NB4 (cell line): Measurements from ENCODE around the gene MAGI2.

Experiments used
- DNase-seq: peaks from one replicate; pipeline ENCODE4 v3.0.0; 2010; ENCODE audit warnings: low read depth
- H3K4me3 ChIP-seq: one replicate; pipeline ENCODE4 v1.5.1; 2011; ENCODE audit warnings: mild to moderate bottlenecking, low read depth, low read length, moderate library complexity
- MYC ChIP-seq: IDR thresholded peaks from 2 replicates; pipeline ENCODE4 v1.6.1; 2011; ENCODE audit warnings: low read depth, low read length
- POLR2A ChIP-seq: IDR thresholded peaks from 2 replicates; pipeline ENCODE4 v1.6.1; 2011; ENCODE audit warnings: mild to moderate bottlenecking; ENCODE audit not compliant: insufficient read length; ENCODE audit errors: extremely low read depth
- TF ChIP-seq, protein P1 (sequence below): IDR thresholded peaks from 2 replicates; pipeline ENCODE4 v1.6.1; 2011; ENCODE audit warnings: low read depth, low read length
- TF ChIP-seq, protein P2 (sequence below): IDR thresholded peaks from one replicate; pipeline ENCODE4 v1.5.1; 2012; ENCODE audit warnings: low read depth, low read length

MAGI2 gene

DNA sequence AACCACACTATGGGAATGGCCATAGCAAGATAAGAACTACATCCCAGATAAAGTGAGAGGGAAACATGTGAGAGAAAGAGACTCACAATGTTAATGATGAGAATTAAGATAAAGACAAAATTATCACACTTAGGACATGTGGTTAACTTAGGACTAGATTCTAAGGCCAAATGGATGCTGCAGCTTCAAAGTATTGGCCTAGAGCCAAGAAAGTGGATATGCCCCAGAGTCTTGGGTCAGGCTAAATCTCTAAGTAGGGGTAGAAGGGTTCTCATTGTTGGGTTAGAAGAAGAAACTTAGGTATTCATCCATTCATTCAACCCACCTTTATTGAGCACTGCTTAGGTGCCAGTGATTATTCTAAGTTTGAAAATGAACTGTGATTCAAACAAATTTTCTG lies 836.9 kb downstream of the MAGI2 start:
- TF ChIP-seq, protein P1, sequence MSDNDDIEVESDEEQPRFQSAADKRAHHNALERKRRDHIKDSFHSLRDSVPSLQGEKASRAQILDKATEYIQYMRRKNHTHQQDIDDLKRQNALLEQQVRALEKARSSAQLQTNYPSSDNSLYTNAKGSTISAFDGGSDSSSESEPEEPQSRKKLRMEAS, result no peak
- TF ChIP-seq MYC (no peak), POLR2A (no peak)
- TF ChIP-seq, protein P2, sequence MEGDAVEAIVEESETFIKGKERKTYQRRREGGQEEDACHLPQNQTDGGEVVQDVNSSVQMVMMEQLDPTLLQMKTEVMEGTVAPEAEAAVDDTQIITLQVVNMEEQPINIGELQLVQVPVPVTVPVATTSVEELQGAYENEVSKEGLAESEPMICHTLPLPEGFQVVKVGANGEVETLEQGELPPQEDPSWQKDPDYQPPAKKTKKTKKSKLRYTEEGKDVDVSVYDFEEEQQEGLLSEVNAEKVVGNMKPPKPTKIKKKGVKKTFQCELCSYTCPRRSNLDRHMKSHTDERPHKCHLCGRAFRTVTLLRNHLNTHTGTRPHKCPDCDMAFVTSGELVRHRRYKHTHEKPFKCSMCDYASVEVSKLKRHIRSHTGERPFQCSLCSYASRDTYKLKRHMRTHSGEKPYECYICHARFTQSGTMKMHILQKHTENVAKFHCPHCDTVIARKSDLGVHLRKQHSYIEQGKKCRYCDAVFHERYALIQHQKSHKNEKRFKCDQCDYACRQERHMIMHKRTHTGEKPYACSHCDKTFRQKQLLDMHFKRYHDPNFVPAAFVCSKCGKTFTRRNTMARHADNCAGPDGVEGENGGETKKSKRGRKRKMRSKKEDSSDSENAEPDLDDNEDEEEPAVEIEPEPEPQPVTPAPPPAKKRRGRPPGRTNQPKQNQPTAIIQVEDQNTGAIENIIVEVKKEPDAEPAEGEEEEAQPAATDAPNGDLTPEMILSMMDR, result no peak
- no peak for DNase-seq
- H3K4me3 ChIP-seq, result no peak overlapping the region

DNA sequence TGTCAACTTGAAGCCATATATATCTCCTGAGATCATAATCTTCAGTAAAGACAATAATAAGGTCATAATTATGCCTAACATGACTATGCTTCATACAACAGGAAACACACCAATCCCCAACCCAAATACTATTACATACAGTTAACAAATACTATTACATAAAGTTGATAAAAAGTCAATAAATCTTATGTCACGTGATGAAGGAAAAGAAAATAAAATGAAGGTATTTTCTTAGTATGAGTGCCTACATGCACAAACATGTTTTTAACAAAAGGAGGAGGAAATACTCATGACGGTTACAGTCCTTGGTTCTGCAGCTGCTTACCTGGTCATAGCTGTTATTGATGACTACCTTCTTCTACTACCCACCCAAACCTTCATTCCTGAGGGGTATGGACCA lies 844.2 kb downstream of the MAGI2 start:
- no peak overlapping the region for H3K4me3 ChIP-seq
- DNase-seq, result no peak
- TF ChIP-seq MYC (no peak), POLR2A (no peak)
- TF ChIP-seq, protein P1, result no peak
- TF ChIP-seq, protein P2, result no peak

DNA sequence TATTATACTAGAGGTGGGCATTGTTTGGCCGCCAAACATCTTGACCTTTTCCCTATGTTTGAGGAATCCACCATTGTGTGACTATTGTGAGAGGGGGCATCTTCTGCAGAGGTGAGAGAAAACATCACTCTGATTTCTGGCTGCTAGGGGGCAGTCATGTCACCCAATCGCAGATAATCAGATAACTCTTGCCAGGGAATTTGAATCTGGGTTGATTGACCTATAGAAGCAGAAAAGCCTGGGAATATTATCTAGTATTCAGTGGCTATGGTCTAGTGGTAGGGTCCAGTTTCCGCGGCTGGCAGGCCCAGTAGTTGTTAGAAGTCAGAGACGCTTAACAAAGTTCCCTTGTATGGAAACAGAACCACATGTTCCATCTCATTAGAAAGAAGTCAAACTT lies 846.4 kb downstream of the MAGI2 start:
- DNase-seq, result peak; percentile 23
- no peak overlapping the region for H3K4me3 ChIP-seq
- no peak for TF ChIP-seq POLR2A
- TF ChIP-seq, protein P2, result peak; percentile 58

DNA sequence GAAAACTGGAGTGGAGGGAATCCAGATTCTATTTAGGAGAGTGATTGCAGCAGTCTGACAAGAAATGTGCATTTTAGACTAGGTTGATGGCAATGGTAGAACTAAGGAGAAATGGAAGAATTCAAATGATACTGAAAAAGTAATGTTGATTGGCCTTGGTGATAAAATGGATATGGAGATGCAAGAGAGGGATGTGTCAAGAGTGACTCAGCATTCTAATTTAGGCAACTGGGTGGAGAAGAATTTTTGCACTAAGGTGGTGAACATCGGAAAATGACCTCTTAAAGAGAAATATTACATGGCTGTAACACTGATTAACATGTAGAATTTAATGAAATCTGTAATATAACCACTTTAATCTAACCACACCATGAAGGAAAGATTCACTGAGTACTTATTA lies 848.3 kb downstream of the MAGI2 start:
- DNase-seq, result no peak
- H3K4me3 ChIP-seq, result no peak overlapping the region
- no peak for TF ChIP-seq MYC
- TF ChIP-seq, protein P1, result no peak
- TF ChIP-seq, protein P2, result no peak
- no peak for TF ChIP-seq POLR2A

DNA sequence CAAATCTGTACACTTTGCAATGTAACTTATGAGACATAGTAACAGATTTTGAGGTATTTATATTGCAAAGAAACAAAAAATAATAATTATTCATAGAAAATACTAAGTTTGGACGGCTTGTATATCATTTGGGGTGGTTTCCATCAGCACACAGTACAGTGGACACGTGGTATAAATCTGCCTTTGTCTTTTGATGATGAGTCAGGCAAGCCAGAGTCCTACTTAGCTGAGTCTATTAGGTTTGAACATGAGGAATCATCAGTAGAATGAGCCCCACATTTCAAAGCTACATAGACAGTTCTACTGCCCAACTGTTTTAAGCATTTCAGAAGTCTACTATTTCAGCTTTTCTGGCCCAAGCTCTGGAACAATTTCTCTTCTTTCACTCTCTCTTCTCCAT lies 851.7 kb downstream of the MAGI2 start:
- no peak for TF ChIP-seq MYC
- TF ChIP-seq, protein P1, result 0 out of 2 replicates have a peak, but pooled peaks have one; percentile 7
- no peak for DNase-seq
- no peak overlapping the region for H3K4me3 ChIP-seq

DNA sequence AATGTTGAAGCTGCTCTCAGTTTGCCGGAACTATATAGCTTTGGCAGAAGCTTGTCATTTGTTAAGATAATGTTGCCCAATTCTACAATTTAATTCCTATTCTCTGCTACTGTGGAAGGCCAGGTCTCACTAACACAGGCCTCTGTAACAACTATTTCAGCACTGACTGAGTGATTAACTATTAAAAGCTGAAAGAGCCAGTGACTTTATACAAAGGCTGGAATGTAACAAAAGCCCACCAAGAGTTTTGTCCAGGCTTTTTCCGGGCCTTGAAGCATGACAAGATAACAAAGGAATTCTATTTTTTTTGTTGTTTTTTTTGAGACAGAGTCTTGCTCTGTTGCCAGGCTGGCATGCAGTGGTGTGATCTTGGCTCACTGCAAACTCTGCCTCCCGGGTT lies 859.3 kb downstream of the MAGI2 start:
- TF ChIP-seq, protein P2, result no peak
- TF ChIP-seq, protein P1, result no peak
- no peak for TF ChIP-seq POLR2A
- no peak for TF ChIP-seq MYC
- no peak for DNase-seq

More for the DNA sequence above, 859.3 kb downstream of the MAGI2 start:
- H3K4me3 ChIP-seq, result no peak overlapping the region
